H9 (cell line): ENCODE measurements around the gene ARHGAP10. TPM values are rescaled to one million over a fixed set of nuclear protein-coding genes. Genes with fewer than 3 reads are reported as not detected.

Experiments used
- DNase-seq: peaks from one replicate; pipeline ENCODE4 v3.0.0-alpha.2; 2017
- H2AFZ ChIP-seq: one replicate; pipeline ENCODE4 v1.6.1; 2013; ENCODE audit warnings: mild to moderate bottlenecking, low read length, control low read depth, moderate library complexity
- H2AK5ac ChIP-seq: 2 replicates; pipeline ENCODE4 v1.6.1; 2013; ENCODE audit warnings: low read length, control low read depth, mixed read lengths; ENCODE audit not compliant: insufficient read length
- H2BK120ac ChIP-seq: one replicate; pipeline ENCODE4 v1.6.1; 2013; ENCODE audit warnings: low read depth, mild to moderate bottlenecking, low read length, control low read depth, inconsistent platforms; ENCODE audit not compliant: poor library complexity, severe bottlenecking
- H2BK12ac ChIP-seq: 2 replicates; pipeline ENCODE4 v1.6.1; 2013; ENCODE audit warnings: low read length, control low read depth, mixed read lengths, low read depth; ENCODE audit not compliant: insufficient read length
- H2BK15ac ChIP-seq: 2 replicates; pipeline ENCODE4 v1.6.1; 2013; ENCODE audit warnings: low read depth, low read length, control low read depth
- H2BK20ac ChIP-seq: one replicate; pipeline ENCODE4 v1.6.1; 2013; ENCODE audit warnings: low read depth, mild to moderate bottlenecking, low read length, control low read depth, inconsistent platforms; ENCODE audit not compliant: poor library complexity, severe bottlenecking
- H2BK5ac ChIP-seq: 2 replicates; pipeline ENCODE4 v1.6.1; 2013; ENCODE audit warnings: low read length, control low read depth, mixed read lengths; ENCODE audit not compliant: insufficient read length
- H3K14ac ChIP-seq: 2 replicates; pipeline ENCODE4 v1.6.1; 2013; ENCODE audit warnings: low read length, control low read depth; ENCODE audit not compliant: insufficient read depth
- H3K18ac ChIP-seq: 2 replicates; pipeline ENCODE4 v1.6.1; 2013; ENCODE audit warnings: low read depth, mild to moderate bottlenecking, mixed read lengths, low read length, control low read depth; ENCODE audit not compliant: insufficient read length
- H3K23ac ChIP-seq: 2 replicates; pipeline ENCODE4 v1.6.1; 2013; ENCODE audit warnings: low read length, control low read depth, mixed read lengths, low read depth; ENCODE audit not compliant: insufficient read length
- H3K23me2 ChIP-seq: 2 replicates; pipeline ENCODE4 v1.6.1; 2013; ENCODE audit warnings: low read depth, mild to moderate bottlenecking, mixed read lengths, low read length, control low read depth; ENCODE audit not compliant: insufficient read length, poor library complexity, severe bottlenecking
- H3K27ac ChIP-seq: 2 replicates; pipeline ENCODE4 v1.5.1; 2013; ENCODE audit warnings: low read length, control low read depth, mixed read lengths, low read depth; ENCODE audit not compliant: insufficient read length
- H3K27me3 ChIP-seq: 2 replicates; pipeline ENCODE4 v1.6.1; 2013; ENCODE audit warnings: low read length, control low read depth, inconsistent platforms; ENCODE audit not compliant: insufficient read depth
- H3K4ac ChIP-seq: 2 replicates; pipeline ENCODE4 v1.6.1; 2013; ENCODE audit warnings: low read depth, mild to moderate bottlenecking, control low read depth, inconsistent platforms, low read length, moderate library complexity
- H3K4me1 ChIP-seq: 2 replicates; pipeline ENCODE4 v1.6.1; 2013; ENCODE audit warnings: low read length, control low read depth, inconsistent platforms; ENCODE audit not compliant: insufficient read depth
- H3K4me2 ChIP-seq: 2 replicates; pipeline ENCODE4 v1.6.1; 2013; ENCODE audit warnings: low read length, control low read depth, mixed read lengths; ENCODE audit not compliant: insufficient read length, insufficient read depth
- H3K56ac ChIP-seq: 2 replicates; pipeline ENCODE4 v1.6.1; 2013; ENCODE audit warnings: low read depth, mild to moderate bottlenecking, mixed read lengths, low read length, control low read depth; ENCODE audit not compliant: insufficient read length
- H3K79me1 ChIP-seq: 2 replicates; pipeline ENCODE4 v1.6.1; 2013; ENCODE audit warnings: low read depth, mild to moderate bottlenecking, moderate library complexity, low read length, control low read depth, inconsistent platforms; ENCODE audit not compliant: insufficient read depth, poor library complexity, severe bottlenecking
- H3K79me2 ChIP-seq: 2 replicates; pipeline ENCODE4 v1.6.1; 2013; ENCODE audit warnings: low read length, control low read depth, inconsistent platforms; ENCODE audit not compliant: insufficient read depth
- H3K9ac ChIP-seq: 2 replicates; pipeline ENCODE4 v1.6.1; 2013; ENCODE audit warnings: low read length, control low read depth, mixed read lengths; ENCODE audit not compliant: insufficient read length; ENCODE audit errors: extremely low read depth
- H3K9me3 ChIP-seq: one replicate; pipeline ENCODE4 v1.6.1; 2013; ENCODE audit warnings: low read depth, low read length, inconsistent platforms; ENCODE audit not compliant: control insufficient read depth
- H3T11ph ChIP-seq: one replicate; pipeline ENCODE4 v1.6.1; 2013; ENCODE audit warnings: mild to moderate bottlenecking, low read length, control low read depth, inconsistent platforms
- H4K20me1 ChIP-seq: one replicate; pipeline ENCODE4 v1.6.1; 2013; ENCODE audit not compliant: control insufficient read depth, insufficient read length, insufficient read depth
- H4K5ac ChIP-seq: 2 replicates; pipeline ENCODE4 v1.6.1; 2013; ENCODE audit warnings: low read depth, mild to moderate bottlenecking, mixed read lengths, low read length, control low read depth; ENCODE audit not compliant: insufficient read length
- H4K8ac ChIP-seq: replicated peaks from 2 replicates; pipeline ENCODE4 v1.6.1; 2013; ENCODE audit warnings: low read length, control low read depth, mixed read lengths, low read depth; ENCODE audit not compliant: insufficient read length
- H4K91ac ChIP-seq: 2 replicates; pipeline ENCODE4 v1.6.1; 2013; ENCODE audit warnings: low read depth, mild to moderate bottlenecking, moderate library complexity, mixed read lengths, low read length, control low read depth; ENCODE audit not compliant: insufficient read length
- H3K27ac Mint-ChIP-seq, 3 experiments: 2 replicates in 2 of 3; 3 replicates in 1 of 3; pipeline ENCODE4 v1.8.0; 2020 to 2021; ENCODE audit warnings: mixed read lengths in 3 of 3, mild to moderate bottlenecking in 1 of 3, moderate library complexity in 1 of 3
- H3K27me3 Mint-ChIP-seq: 2 replicates; pipeline ENCODE4 v1.8.0; 2021; ENCODE audit warnings: low read depth, mild to moderate bottlenecking, moderate library complexity, mixed read lengths
- H3K36me3 Mint-ChIP-seq, 3 experiments: 2 replicates in 2 of 3; 3 replicates in 1 of 3; pipeline ENCODE4 v1.8.0; 2020 to 2021; ENCODE audit warnings: low read depth in 3 of 3, mixed read lengths in 3 of 3; ENCODE audit not compliant: insufficient read depth in 1 of 3
- H3K4me1 Mint-ChIP-seq, 2 experiments: 2 replicates each; pipeline ENCODE4 v1.8.0; 2020; ENCODE audit warnings: mixed read lengths in 2 of 2
- H3K4me3 Mint-ChIP-seq, 2 experiments: 2 replicates in 1 of 2; 3 replicates in 1 of 2; pipeline ENCODE4 v1.8.0; 2020 to 2021; ENCODE audit warnings: mild to moderate bottlenecking in 2 of 2, mixed read lengths in 2 of 2, moderate library complexity in 1 of 2
- H3K9me3 Mint-ChIP-seq, 2 experiments: 2 replicates in 1 of 2; 3 replicates in 1 of 2; pipeline ENCODE4 v1.8.0; 2020; ENCODE audit warnings: mild to moderate bottlenecking in 2 of 2, mixed read lengths in 2 of 2, moderate library complexity in 1 of 2
- WGBS: extraction: QIAGEN DNeasy Blood & Tissue Kit; methylation state at CpG from one replicate; pipeline ENCODE4 v1.1.7; 2013; ENCODE audit warnings: missing lambda C conversion rate, low lambda C conversion rate, mixed read lengths; ENCODE audit not compliant: insufficient read length; ENCODE audit errors: extremely low coverage; 5-methylcytosine and 5-hydroxymethylcytosine counted together
- total RNA-seq: library from RNA; stranded (reverse); gene quantifications from 2 replicates; pipeline ENCODE4 v1.2.1, GENCODE V29; 2021
- TF ChIP-seq, protein P1 (sequence below): fragments of 200-600 bp; sonication (generic); conservative IDR thresholded peaks from 3 replicates; pipeline ENCODE4 v1.8.0; 2021; ENCODE audit warnings: antibody characterized with exemption, mild to moderate bottlenecking

The ARHGAP10 gene
- total RNA-seq, 1 experiment from 2014 or later = 7.8 TPM

- no peak overlapping the region for H4K5ac ChIP-seq
- H2BK12ac ChIP-seq = no peak overlapping the region
- H2BK15ac ChIP-seq = no peak overlapping the region
- no peak overlapping the region for H3K4ac ChIP-seq
- no peaks in the 10 kb centered on the region for H3K36me3 Mint-ChIP-seq
- no peaks in the 10 kb centered on the region for H3K9me3 Mint-ChIP-seq
- no peak overlapping the region for H3T11ph ChIP-seq
- H4K8ac ChIP-seq = no peak overlapping the region
- H4K20me1 ChIP-seq = no peaks in the 10 kb centered on the region
- H3K4me3 Mint-ChIP-seq = no peak overlapping the region
- peak overlapping the region in 2 of 3 experiments; percentile 23 to 40; a peak in 1 of 7 replicates for H3K27ac Mint-ChIP-seq
- no peak overlapping the region for H2BK5ac ChIP-seq
- no peaks in the 10 kb centered on the region for H3K4me1 ChIP-seq
- no peaks in the 10 kb centered on the region for H3K27me3 ChIP-seq
- no peak overlapping the region for H3K23ac ChIP-seq
- H3K9ac ChIP-seq = no peak overlapping the region
- no peak overlapping the region for H3K27ac ChIP-seq
- no CpG with 5 or more reads among the region's 8 CpGs for WGBS
- no peak overlapping the region for H3K18ac ChIP-seq
- H3K79me2 ChIP-seq = no peaks in the 10 kb centered on the region
- no peaks in the 10 kb centered on the region for H3K27me3 Mint-ChIP-seq
- H3K79me1 ChIP-seq = no peaks in the 10 kb centered on the region
- no peak overlapping the region for H3K14ac ChIP-seq
- H3K4me2 ChIP-seq = no peak overlapping the region
- H3K4me1 Mint-ChIP-seq = peaks cover 4 to 12% of the 10 kb centered on the region in 2 experiments; a peak in 1 of 4 replicates
- H2AFZ ChIP-seq = no peak overlapping the region
- H3K23me2 ChIP-seq = no peaks in the 10 kb centered on the region
- TF ChIP-seq, protein P1, sequence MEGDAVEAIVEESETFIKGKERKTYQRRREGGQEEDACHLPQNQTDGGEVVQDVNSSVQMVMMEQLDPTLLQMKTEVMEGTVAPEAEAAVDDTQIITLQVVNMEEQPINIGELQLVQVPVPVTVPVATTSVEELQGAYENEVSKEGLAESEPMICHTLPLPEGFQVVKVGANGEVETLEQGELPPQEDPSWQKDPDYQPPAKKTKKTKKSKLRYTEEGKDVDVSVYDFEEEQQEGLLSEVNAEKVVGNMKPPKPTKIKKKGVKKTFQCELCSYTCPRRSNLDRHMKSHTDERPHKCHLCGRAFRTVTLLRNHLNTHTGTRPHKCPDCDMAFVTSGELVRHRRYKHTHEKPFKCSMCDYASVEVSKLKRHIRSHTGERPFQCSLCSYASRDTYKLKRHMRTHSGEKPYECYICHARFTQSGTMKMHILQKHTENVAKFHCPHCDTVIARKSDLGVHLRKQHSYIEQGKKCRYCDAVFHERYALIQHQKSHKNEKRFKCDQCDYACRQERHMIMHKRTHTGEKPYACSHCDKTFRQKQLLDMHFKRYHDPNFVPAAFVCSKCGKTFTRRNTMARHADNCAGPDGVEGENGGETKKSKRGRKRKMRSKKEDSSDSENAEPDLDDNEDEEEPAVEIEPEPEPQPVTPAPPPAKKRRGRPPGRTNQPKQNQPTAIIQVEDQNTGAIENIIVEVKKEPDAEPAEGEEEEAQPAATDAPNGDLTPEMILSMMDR = no peak
- no peak overlapping the region for H3K56ac ChIP-seq
- no peak overlapping the region for H2AK5ac ChIP-seq
- no peak overlapping the region for H2BK20ac ChIP-seq
- DNase-seq = no peak
- no peak overlapping the region for H4K91ac ChIP-seq
- H2BK120ac ChIP-seq = no peak overlapping the region
- no peaks in the 10 kb centered on the region for H3K9me3 ChIP-seq
Observed at GRCh38 chr4:147772056-147772455, 40.2 kb downstream of the ARHGAP10 start.
